Measurements from ENCODE around the gene CTNNA2.

Gene CTNNA2

GRCh38 chr2:80348078-80348477 lies 835.2 kb downstream of the CTNNA2 start:
- no peaks in the 10 kb centered on the region for H3K9me3 ChIP-seq
- TF ChIP-seq CTCF (IDR thresholded peaks at IDR 0.05; ENCODE audit: low read depth, low read length): no peak
- 0 out of 2 replicates have a peak, but pooled peaks cover 3% of the 10 kb centered on the region for H3K4me1 ChIP-seq
- H3K36me3 ChIP-seq: no peaks in the 10 kb centered on the region
- no peak overlapping the region for H3K4me3 ChIP-seq (ENCODE audit: low read depth, low read length)
- H3K27me3 ChIP-seq: no peaks in the 10 kb centered on the region
- no peak for DNase-seq

DNA sequence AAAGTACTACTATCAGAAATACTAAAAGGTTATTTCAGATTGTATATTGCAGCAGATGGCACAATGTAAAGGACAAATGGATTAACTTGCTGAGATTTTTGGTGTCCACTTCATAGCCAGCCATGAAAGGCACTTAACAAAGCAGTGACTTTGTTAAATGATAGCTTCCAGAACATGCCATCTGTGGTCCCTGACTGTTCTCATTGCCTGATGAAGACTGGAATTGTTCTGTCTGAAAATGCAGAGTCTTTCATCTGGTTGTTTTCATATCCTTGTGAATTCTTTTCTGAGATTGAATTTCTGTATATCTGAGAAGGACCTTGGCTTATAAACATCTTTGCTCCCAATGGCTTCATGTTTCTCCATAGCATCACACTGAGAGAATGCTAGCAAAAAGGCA lies 836.1 kb downstream of the CTNNA2 start:
- H3K4me1 ChIP-seq: 0 out of 2 replicates have a peak, but pooled peaks cover 3% of the 10 kb centered on the region
- TF ChIP-seq CTCF (IDR thresholded peaks at IDR 0.05; ENCODE audit: low read depth, low read length): no peak
- no peaks in the 10 kb centered on the region for H3K27me3 ChIP-seq
- no peaks in the 10 kb centered on the region for H3K9me3 ChIP-seq
- no peaks in the 10 kb centered on the region for H3K36me3 ChIP-seq
- no peak for DNase-seq
- H3K4me3 ChIP-seq (ENCODE audit: low read depth, low read length): no peak overlapping the region

GRCh38 chr2:80351231-80351630 lies 838.4 kb downstream of the CTNNA2 start:
- Histone ChIP-seq H3K4me3 (ENCODE audit: low read depth, low read length) (no peak overlapping the region), H3K27me3 (no peaks in the 10 kb centered on the region), H3K9me3 (no peaks in the 10 kb centered on the region), H3K36me3 (no peaks in the 10 kb centered on the region), H3K4me1 (peaks cover 3% of the 10 kb centered on the region; the same call in 1 of the 2 replicates)
- no peak for DNase-seq
- TF ChIP-seq CTCF (IDR thresholded peaks at IDR 0.05; ENCODE audit: low read depth, low read length): no peak

DNA sequence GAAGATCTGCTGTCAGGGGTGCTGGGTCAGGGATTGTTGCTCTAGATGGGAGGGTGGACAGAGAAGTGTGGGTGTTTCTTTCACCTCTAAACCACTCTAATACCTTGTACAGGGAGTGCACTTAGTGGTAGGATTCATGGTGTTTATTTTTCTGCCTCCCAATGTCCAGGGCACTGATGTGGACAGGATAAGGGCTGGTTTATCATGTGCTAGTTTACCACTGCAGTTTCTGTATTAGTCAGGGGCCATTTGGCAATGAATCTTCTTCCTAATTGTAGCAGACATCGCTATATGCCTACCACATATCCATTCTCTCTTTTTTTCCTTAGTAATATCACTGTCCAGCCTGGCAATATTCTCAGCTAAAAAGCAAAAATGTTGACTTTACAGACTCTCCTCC lies 842.0 kb downstream of the CTNNA2 start:
- Histone ChIP-seq H3K36me3 (no peaks in the 10 kb centered on the region), H3K9me3 (no peaks in the 10 kb centered on the region), H3K4me1 (no peaks in the 10 kb centered on the region; the same call in 1 of the 2 replicates), H3K27me3 (no peaks in the 10 kb centered on the region), H3K4me3 (ENCODE audit: low read depth, low read length) (no peak overlapping the region)
- no peak for DNase-seq
- TF ChIP-seq CTCF (IDR thresholded peaks at IDR 0.05; ENCODE audit: low read depth, low read length): no peak

DNA sequence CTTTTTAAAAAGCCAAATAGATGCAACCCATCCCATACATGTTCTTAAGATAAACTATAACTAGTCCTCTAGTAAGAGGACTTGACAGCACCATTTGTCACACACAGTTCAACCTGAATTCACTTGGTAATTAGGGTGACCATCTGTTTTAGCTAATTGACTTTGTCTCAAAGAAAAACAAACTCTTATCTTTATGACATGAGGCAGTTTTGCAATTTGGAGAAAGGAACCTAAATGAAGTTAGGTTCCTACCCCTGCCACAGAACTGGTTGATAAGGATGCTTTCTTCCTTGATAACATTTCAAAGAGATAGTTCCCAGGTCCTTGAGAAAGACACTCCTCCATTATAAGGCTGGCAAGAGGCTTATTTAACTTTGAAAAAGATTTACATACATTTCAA lies 849.1 kb downstream of the CTNNA2 start:
- Histone ChIP-seq H3K36me3 (no peaks in the 10 kb centered on the region), H3K27me3 (no peaks in the 10 kb centered on the region)

DNA sequence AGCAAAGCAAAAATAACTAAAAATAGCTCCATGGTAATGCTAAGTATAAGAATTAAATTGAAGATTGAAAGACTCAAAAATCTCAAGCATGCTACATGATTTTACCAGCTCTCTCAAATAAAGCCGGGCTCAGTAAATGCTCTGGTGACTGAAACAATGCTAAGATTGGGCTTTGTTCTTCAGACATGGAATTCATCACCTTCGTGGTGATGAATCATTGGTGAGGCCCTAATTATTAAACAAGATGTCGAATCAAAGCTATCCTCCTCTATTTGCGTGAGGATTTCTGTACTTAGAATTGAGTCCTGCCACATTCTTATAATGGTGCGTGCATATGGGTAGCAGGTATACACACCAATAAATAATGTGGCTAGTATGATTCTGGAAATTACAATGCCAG lies 850.5 kb downstream of the CTNNA2 start:
- Histone ChIP-seq H3K27me3 (no peaks in the 10 kb centered on the region), H3K9me3 (no peaks in the 10 kb centered on the region), H3K4me3 (ENCODE audit: low read depth, low read length) (no peak overlapping the region), H3K36me3 (no peaks in the 10 kb centered on the region), H3K4me1 (peaks cover 20% of the 10 kb centered on the region)
- DNase-seq: no peak
- TF ChIP-seq CTCF (IDR thresholded peaks at IDR 0.05; ENCODE audit: low read depth, low read length): no peak

More for the DNA sequence above, 849.1 kb downstream of the CTNNA2 start:
- H3K4me1 ChIP-seq: peaks cover 20% of the 10 kb centered on the region
- no peaks in the 10 kb centered on the region for H3K9me3 ChIP-seq
- no peak for TF ChIP-seq CTCF (IDR thresholded peaks at IDR 0.05; ENCODE audit: low read depth, low read length)
- DNase-seq: no peak
- no peak overlapping the region for H3K4me3 ChIP-seq (ENCODE audit: low read depth, low read length)

All from BE2C (cell line).